Endodermal cell (in vitro differentiated cells): Measurements from ENCODE around the gene STRA8. TPM values are rescaled to one million over a fixed set of nuclear protein-coding genes. Genes with fewer than 3 reads are reported as not detected.

Experiments
- DNase-seq: peaks from one replicate; pipeline ENCODE4 v3.0.0-alpha.2; 2017
- H3K27ac ChIP-seq: 2 replicates; pipeline ENCODE4 v1.5.1; 2013; ENCODE audit warnings: mild to moderate bottlenecking, low read depth, low read length, moderate library complexity
- H3K27me3 ChIP-seq: 2 replicates; pipeline ENCODE4 v1.6.1; 2013; ENCODE audit warnings: mild to moderate bottlenecking, low read length, moderate library complexity; ENCODE audit not compliant: insufficient read depth, control insufficient read depth, poor library complexity, severe bottlenecking
- H3K36me3 ChIP-seq: 2 replicates; pipeline ENCODE4 v1.7.0; 2013; ENCODE audit warnings: mild to moderate bottlenecking, low read length, moderate library complexity; ENCODE audit not compliant: control insufficient read depth, insufficient read depth
- H3K4me1 ChIP-seq: one replicate; pipeline ENCODE4 v1.7.0; 2013; ENCODE audit warnings: low read length; ENCODE audit not compliant: control insufficient read depth, insufficient read depth
- H3K4me3 ChIP-seq: 2 replicates; pipeline ENCODE4 v1.5.1; 2013; ENCODE audit warnings: mild to moderate bottlenecking, low read length, moderate library complexity
- H3K9ac ChIP-seq: 2 replicates; pipeline ENCODE4 v1.6.1; 2013; ENCODE audit warnings: mild to moderate bottlenecking, low read length, moderate library complexity; ENCODE audit not compliant: poor library complexity, severe bottlenecking; ENCODE audit errors: extremely low read depth
- H3K9me3 ChIP-seq: 2 replicates; pipeline ENCODE4 v1.6.1; 2013; ENCODE audit warnings: mild to moderate bottlenecking, low read length, moderate library complexity; ENCODE audit not compliant: control insufficient read depth
- H3K27ac Mint-ChIP-seq: 2 replicates; pipeline ENCODE4 v1.8.0; 2020; ENCODE audit warnings: mixed read lengths
- H3K27me3 Mint-ChIP-seq: 2 replicates; pipeline ENCODE4 v1.8.0; 2021; ENCODE audit warnings: mild to moderate bottlenecking, mixed read lengths; ENCODE audit not compliant: insufficient read depth
- H3K36me3 Mint-ChIP-seq: 2 replicates; pipeline ENCODE4 v1.8.0; 2020; ENCODE audit warnings: low read depth, mixed read lengths
- H3K4me1 Mint-ChIP-seq: 2 replicates; pipeline ENCODE4 v1.8.0; 2020; ENCODE audit warnings: mixed read lengths
- H3K4me3 Mint-ChIP-seq: 2 replicates; pipeline ENCODE4 v1.8.0; 2020; ENCODE audit warnings: mild to moderate bottlenecking, moderate library complexity, mixed read lengths
- H3K9me3 Mint-ChIP-seq: 2 replicates; pipeline ENCODE4 v1.8.0; 2020; ENCODE audit warnings: mild to moderate bottlenecking, mixed read lengths
- CTCF ChIP-seq: fragments of 200-600 bp; sonication (generic); conservative IDR thresholded peaks from 2 replicates; pipeline ENCODE4 v1.5.0; 2021; ENCODE audit warnings: antibody characterized with exemption, mild to moderate bottlenecking
- WGBS, 2 experiments: methylation state at CpG; one replicate each; pipeline versions ENCODE4 v1.1.5 to v1.1.7; 2013; ENCODE audit warnings: missing lambda C conversion rate in 2 of 2, mixed read lengths in 1 of 2; ENCODE audit not compliant: insufficient coverage in 1 of 2, insufficient read length in 1 of 2; 5-methylcytosine and 5-hydroxymethylcytosine counted together
- total RNA-seq, 2 donors: library from RNA; stranded (reverse); fragmentation: NEBNext Ultra II Directional in 1 of 2; extraction: Animal tissue kit (Norgen Biotek cat#: 25700) in 1 of 2; gene quantifications; 2 replicates in 1 of 2; 3 replicates in 1 of 2; pipeline ENCODE4 v1.2.1, GENCODE V29; 2021

The STRA8 gene
- total RNA-seq, 2 donors from 2014 or later: not detected

DNA sequence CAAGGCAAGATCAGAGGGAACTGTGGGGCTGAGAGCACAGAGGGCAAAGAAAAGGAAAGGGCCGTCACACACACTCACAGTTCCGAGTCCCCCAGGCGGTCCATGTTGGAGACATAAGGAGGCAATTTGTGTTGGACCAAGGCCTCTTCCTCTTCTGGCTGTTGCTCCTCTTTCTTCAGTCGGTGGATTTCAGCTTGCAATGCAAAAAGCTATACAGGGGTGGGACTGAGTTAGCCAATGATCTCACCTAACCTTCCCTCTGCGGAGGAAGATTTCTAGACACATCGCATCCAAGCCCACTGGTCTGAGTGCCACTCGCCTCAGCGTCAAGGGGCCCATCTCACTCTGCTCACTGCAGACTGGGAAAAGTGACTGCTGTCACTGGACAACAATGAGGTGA, 27.8 kb upstream of the STRA8 start:
- Mint-ChIP-seq H3K4me3 (no peak overlapping the region), H3K27me3 (peaks cover 7% of the 10 kb centered on the region), H3K9me3 (no peaks in the 10 kb centered on the region), H3K27ac (no peak overlapping the region), H3K36me3 (peaks cover 9% of the 10 kb centered on the region), H3K4me1 (peaks cover 12% of the 10 kb centered on the region)
- peaks cover 24% of the 10 kb centered on the region for H3K36me3 ChIP-seq
- TF ChIP-seq CTCF: no peak
- no peaks in the 10 kb centered on the region for H3K9me3 ChIP-seq
- 93 to 97% methylated on average over 5 to 8 of the region's 8 CpGs for WGBS, 2 experiments
- H3K27ac ChIP-seq: no peak overlapping the region
- H3K9ac ChIP-seq: no peak overlapping the region
- DNase-seq: no peak
- H3K4me3 ChIP-seq: no peak overlapping the region
- peaks cover 6% of the 10 kb centered on the region for H3K27me3 ChIP-seq
- no peaks in the 10 kb centered on the region for H3K4me1 ChIP-seq

GRCh38 chr7:135206941-135207391, 26.7 kb upstream of the STRA8 start:
- H3K9ac ChIP-seq: no peak overlapping the region
- TF ChIP-seq CTCF: no peak
- no peak overlapping the region for H3K4me3 ChIP-seq
- H3K4me3 Mint-ChIP-seq: no peak overlapping the region
- no peak overlapping the region for H3K27ac Mint-ChIP-seq
- no peak for DNase-seq
- H3K36me3 Mint-ChIP-seq: peaks cover 5% of the 10 kb centered on the region
- no peaks in the 10 kb centered on the region for H3K4me1 ChIP-seq
- H3K27ac ChIP-seq: no peak overlapping the region
- WGBS, 2 experiments: 91 to 97% methylated on average over 7 of the region's 7 CpGs
- peaks cover 12% of the 10 kb centered on the region for H3K4me1 Mint-ChIP-seq
- peaks cover 10% of the 10 kb centered on the region for H3K27me3 Mint-ChIP-seq
- peaks cover 24% of the 10 kb centered on the region for H3K36me3 ChIP-seq
- H3K9me3 Mint-ChIP-seq: no peaks in the 10 kb centered on the region
- no peaks in the 10 kb centered on the region for H3K9me3 ChIP-seq
- H3K27me3 ChIP-seq: peaks cover 6% of the 10 kb centered on the region

- no peak overlapping the region for H3K27ac Mint-ChIP-seq
- no peak overlapping the region for H3K4me3 Mint-ChIP-seq
- Histone ChIP-seq H3K9ac (no peak overlapping the region), H3K9me3 (no peaks in the 10 kb centered on the region), H3K4me1 (no peaks in the 10 kb centered on the region), H3K27ac (no peak overlapping the region), H3K27me3 (peaks cover 6% of the 10 kb centered on the region), H3K4me3 (no peak overlapping the region), H3K36me3 (peaks cover 21% of the 10 kb centered on the region)
- H3K36me3 Mint-ChIP-seq: peaks cover 5% of the 10 kb centered on the region
- no peaks in the 10 kb centered on the region for H3K9me3 Mint-ChIP-seq
- H3K4me1 Mint-ChIP-seq: peaks cover 12% of the 10 kb centered on the region
- no peak for DNase-seq
- H3K27me3 Mint-ChIP-seq: peaks cover 10% of the 10 kb centered on the region
- TF ChIP-seq CTCF: no peak
- 87 to 96% methylated on average over 7 to 8 of the region's 8 CpGs for WGBS, 2 experiments
Observed at GRCh38 chr7:135207406-135208101, 26.1 kb upstream of the STRA8 start.
